ENCODE data around the gene SAMD14.

DNA sequence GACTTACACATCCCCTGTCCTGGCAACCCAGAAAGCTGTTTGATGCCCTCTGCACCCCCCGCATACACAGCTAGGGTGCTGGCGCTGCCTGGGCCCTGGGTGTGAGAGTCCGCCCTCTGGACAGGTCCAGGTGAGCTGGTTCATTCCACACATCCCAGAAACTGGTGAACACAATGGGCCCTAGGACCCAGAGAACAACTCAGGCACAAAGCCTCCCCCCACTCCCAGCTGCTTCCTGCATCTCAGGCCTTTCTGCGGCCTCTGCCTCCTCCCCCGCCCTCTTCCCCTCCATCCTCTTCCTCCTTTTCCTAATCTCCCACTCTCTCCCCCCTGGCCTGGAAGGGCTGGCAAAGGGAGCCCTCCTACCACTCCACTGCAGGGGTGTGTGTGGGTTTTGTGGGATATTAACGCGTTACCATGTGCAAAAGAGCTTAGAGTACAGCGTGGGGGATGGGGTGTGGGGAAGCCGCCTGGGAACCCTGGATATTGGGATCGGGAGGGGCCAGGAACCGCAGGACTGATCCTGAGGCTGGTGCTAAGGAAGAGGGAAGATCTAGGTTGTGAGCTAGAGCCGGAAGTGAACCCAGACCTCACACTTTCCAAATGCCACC, 22.1 kb upstream of the SAMD14 start:
- TF ChIP-seq, protein P1, sequence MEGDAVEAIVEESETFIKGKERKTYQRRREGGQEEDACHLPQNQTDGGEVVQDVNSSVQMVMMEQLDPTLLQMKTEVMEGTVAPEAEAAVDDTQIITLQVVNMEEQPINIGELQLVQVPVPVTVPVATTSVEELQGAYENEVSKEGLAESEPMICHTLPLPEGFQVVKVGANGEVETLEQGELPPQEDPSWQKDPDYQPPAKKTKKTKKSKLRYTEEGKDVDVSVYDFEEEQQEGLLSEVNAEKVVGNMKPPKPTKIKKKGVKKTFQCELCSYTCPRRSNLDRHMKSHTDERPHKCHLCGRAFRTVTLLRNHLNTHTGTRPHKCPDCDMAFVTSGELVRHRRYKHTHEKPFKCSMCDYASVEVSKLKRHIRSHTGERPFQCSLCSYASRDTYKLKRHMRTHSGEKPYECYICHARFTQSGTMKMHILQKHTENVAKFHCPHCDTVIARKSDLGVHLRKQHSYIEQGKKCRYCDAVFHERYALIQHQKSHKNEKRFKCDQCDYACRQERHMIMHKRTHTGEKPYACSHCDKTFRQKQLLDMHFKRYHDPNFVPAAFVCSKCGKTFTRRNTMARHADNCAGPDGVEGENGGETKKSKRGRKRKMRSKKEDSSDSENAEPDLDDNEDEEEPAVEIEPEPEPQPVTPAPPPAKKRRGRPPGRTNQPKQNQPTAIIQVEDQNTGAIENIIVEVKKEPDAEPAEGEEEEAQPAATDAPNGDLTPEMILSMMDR (IDR thresholded peaks at IDR 0.05; ENCODE audit: borderline replicate concordance, extremely low read depth, low read length, poor library complexity, severe bottlenecking), result no peak
- TF ChIP-seq EZH2 (IDR thresholded peaks at IDR 0.05; ENCODE audit: borderline replicate concordance, low read depth, low read length, severe bottlenecking), result no peak

Data from DND-41 (cell line).